ENCODE data around the gene RPL6.
"Not testable (repeated sequence)": the region's sequence is repeated elsewhere in the genome, so short reads cannot be mapped to it uniquely, and the experiment has no call there.

RPL6 gene

GRCh38 chr12:112418608-112419296 is 9.3 kb upstream of the RPL6 start, which contains the start of gene PTPN11:
TSS of gene PTPN11 (plus strand) at chr12:112418947. CDS start at chr12:112419112, 165 bp downstream.
- DNase-seq = peak; percentile 84

GRCh38 chr12:112418273-112418607 is 8.8 kb upstream of the RPL6 start:
- DNase-seq = no peak

GRCh38 chr12:112415457-112415856 is 6.1 kb upstream of the RPL6 start:
- not testable (repeated sequence) for DNase-seq

- no peak for DNase-seq
Measured at GRCh38 chr12:112413855-112414625, 4.6 kb upstream of the RPL6 start.

- DNase-seq = no peak
Measured at GRCh38 chr12:112409906-112410244, 470 bp upstream of the RPL6 start.

GRCh38 chr12:112408621-112409020 is 784 bp downstream of the RPL6 start:
- no peak for DNase-seq

- not testable (repeated sequence) for DNase-seq
Measured at GRCh38 chr12:112407683-112408082, 1.7 kb downstream of the RPL6 start.

GRCh38 chr12:112406519-112407488 is 2.6 kb downstream of the RPL6 start:
- no peak for DNase-seq

- peak; percentile 18 for DNase-seq
Measured at GRCh38 chr12:112401903-112402498, 7.4 kb downstream of the RPL6 start.

GRCh38 chr12:112401054-112401453 is 8.4 kb downstream of the RPL6 start:
- no peak for DNase-seq

- no peak for DNase-seq
Measured at GRCh38 chr12:112393328-112393727, 16.1 kb downstream of the RPL6 start.

- DNase-seq = not testable (repeated sequence)
Measured at GRCh38 chr12:112389922-112390654, 19.3 kb downstream of the RPL6 start.

- no peak for DNase-seq
Measured at GRCh38 chr12:112389228-112389627, 20.2 kb downstream of the RPL6 start.

- DNase-seq = peak; percentile 66
Measured at GRCh38 chr12:112386726-112387125, 22.7 kb downstream of the RPL6 start.

- DNase-seq = no peak
Measured at GRCh38 chr12:112382866-112383265, 26.5 kb downstream of the RPL6 start.

- peak; percentile 95 for DNase-seq
Measured at GRCh38 chr12:112381883-112382796, 27.3 kb downstream of the RPL6 start, which contains the start of gene HECTD4. TSS of gene HECTD4 (minus strand) at chr12:112382431. CDS start at chr12:112382128, 303 bp downstream.

- DNase-seq = peak; percentile 45
Measured at GRCh38 chr12:112381406-112381882, 28.0 kb downstream of the RPL6 start.

- peak; percentile 25 for DNase-seq
Measured at GRCh38 chr12:112380663-112381405, 28.6 kb downstream of the RPL6 start.

- no peak for DNase-seq
Measured at GRCh38 chr12:112375105-112375504, 34.3 kb downstream of the RPL6 start.

GRCh38 chr12:112374166-112374740 is 35.2 kb downstream of the RPL6 start:
- no peak for DNase-seq
